ENCODE measurements around the gene DACT1.

DACT1 gene

DNA sequence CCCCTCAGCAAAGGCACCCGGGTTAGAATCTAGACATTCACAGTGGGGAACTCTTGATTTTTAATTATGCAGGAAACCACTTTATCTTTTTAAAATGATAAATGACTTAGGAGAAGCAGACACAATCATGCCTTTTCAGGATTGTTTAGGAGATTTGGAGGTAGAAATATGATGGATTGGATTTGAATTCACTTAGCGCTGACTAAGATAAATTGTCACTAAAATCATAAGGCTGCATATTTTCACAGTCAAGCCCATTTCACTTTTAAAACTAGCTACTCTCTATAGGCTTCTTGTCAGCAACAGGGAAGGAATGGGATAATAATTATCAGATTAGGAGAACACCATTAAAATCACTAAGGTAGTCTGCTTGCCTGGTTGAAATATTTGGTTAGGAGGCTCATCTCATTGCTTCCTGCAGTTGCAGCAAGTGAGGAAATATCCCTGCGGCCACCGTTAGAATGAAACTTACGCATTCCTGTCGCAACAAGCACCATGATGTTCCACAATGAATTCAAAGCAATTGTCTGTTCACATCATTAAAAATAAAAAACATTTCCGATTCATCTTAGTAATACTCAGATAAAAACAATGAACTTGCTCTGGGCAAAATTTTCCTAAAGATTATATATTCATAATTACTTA lies 31.9 kb downstream of the DACT1 start:
- no peak for DNase-seq

GRCh38 chr14:58671024-58671423 lies 33.3 kb downstream of the DACT1 start:
- DNase-seq = no peak

- no peak for DNase-seq
These were observed 33.7 kb downstream of the DACT1 start for GRCh38 chr14:58671436-58671835.

DNA sequence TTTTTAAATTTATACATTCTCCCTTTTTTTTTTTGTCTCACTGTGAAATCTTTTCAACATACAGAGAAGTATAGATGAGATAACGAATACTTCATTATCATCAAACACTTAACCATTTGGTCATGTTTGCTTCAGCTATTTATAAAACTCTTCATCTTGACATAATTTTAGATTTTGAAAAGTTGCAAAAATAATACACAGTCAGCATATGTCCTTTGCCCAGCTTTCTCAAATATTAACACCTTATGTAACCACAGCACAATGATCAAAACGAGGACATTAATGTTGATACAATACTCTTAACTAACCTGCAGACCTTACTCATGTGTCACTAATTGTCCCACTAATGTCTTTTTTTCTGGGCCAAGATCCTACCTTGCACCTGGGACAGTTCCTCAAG lies 36.0 kb downstream of the DACT1 start:
- no peak for DNase-seq

DNA sequence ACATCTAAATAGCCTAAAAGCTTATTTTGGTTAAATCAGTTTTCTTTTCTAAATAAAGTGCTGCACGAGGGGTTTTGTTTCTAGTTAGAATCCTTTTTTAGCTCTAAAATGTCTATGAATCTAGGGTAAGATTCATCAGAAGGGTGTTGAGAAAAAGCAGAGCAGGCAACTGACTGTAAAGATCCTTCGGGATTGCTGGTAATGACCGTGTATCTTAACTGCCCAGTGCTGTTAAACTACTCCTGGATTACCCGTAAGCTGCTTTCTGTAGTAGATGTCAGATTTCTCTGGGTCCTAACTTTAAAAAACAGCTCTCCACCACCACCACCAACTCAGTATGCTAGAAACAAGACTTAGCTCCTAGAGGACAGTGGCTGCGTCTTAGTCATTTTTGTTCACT lies 39.2 kb downstream of the DACT1 start:
- DNase-seq = no peak

- no peak for DNase-seq
These were observed 39.8 kb downstream of the DACT1 start for GRCh38 chr14:58677517-58677916.

GRCh38 chr14:58677996-58678395 lies 40.2 kb downstream of the DACT1 start:
- DNase-seq = no peak

GRCh38 chr14:58680698-58681097 lies 42.9 kb downstream of the DACT1 start:
- no peak for DNase-seq

DNA sequence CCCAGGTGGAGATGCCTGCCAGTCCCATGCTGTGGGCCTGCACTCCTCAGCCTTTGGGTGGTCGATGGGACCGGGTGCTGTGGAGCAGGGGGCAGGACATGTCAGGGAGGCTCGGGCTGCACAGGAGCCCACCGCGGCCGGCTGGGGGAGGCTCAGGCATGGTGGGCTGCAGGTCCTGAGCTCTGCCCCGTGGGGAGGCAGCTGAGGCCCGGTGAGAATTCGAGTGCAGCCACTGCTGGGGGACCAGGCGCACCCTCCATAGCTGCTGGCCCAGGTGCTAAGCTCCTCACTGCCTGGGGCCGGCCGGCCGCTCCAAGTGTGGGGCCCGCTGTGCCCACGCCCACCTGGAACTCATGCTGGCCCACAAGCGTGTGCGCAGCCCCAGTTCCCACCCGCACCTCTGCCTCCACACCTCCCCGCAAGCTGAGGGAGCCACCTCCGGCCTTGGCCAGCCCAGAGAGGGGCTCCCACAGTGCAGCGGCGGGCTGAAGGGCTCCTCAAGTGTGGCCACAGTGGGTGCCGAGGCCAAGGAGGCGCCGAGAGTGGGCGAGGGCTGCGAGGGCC lies 49.6 kb downstream of the DACT1 start:
- DNase-seq = no peak

- DNase-seq = no peak
These were observed 53.2 kb downstream of the DACT1 start for GRCh38 chr14:58690801-58691516.

DNA sequence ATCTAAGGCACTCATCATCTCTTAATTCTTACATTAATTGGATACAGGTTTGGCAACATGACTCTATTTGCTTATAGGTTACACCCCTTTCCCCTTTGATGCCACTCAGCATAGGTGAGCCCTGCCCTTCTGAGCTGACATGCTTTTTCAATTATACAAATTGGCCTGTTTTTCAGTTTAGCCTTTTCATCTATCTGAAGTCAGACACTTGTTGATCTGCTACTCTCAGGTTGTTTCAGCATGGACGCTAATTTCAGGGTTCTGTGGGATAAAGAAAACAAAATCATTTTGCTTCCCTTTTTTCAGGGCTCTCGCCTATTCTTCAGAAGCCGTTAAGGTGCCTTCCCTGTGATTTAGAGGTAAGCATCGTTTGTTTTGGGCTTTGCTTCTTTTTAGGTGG lies 55.3 kb downstream of the DACT1 start:
- no peak for DNase-seq

GRCh38 chr14:58695514-58695913 lies 57.8 kb downstream of the DACT1 start:
- no peak for DNase-seq

- no peak for DNase-seq
These were observed 59.6 kb downstream of the DACT1 start for GRCh38 chr14:58697266-58697929.
